GM18907 (cell line): ENCODE measurements around the gene NMRK2.
"Not testable (repeated sequence)": the region's sequence is repeated elsewhere in the genome, so short reads cannot be mapped to it uniquely, and the experiment has no call there.

ENCODE experiments used
- ATAC-seq: cut with Tn5 transposase; IDR thresholded peaks from one replicate; pipeline ENCODE4 v1.9.1; 2021; ENCODE audit warnings: mild to moderate bottlenecking, moderate library complexity; ENCODE audit not compliant: unreplicated experiment

NMRK2 gene

DNA sequence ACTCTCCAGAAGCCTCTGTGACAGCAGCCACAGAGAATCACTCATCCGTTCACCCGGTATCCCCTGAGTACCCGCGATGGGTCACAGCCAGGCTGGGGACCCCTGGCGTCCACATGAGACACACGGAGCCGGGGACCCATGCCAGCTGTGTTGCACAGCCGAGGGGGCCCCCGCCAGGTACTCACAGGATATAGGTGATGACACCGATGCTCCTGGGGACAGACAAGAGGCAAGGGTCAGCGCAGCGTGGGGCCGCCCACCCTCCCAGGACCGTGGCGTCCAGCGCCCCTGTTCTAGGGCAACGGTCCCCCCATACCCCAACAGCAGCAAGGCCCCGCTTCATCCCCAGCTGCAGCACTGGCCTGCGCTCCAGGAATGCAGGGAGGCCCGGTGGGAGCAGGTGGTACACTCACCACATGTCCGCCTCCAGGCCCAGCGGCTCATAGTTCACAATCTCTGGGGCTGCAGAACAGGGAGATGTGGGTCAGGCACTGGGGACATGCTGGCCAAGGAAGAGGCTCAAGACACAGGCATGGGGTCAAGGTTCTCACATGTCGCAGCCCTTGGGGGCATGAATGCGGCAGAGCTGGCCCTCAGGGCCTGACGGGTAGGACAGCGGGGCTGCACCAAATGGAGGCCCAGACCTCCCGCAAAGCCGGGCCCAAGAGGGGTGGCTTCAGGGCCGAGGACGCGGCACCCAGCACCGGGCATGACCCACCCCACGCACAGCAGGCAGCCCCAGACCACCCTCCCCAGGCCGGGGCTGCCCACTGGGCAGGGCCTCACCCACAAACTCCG is 30.8 kb downstream of the NMRK2 start:
- no peak for ATAC-seq

DNA sequence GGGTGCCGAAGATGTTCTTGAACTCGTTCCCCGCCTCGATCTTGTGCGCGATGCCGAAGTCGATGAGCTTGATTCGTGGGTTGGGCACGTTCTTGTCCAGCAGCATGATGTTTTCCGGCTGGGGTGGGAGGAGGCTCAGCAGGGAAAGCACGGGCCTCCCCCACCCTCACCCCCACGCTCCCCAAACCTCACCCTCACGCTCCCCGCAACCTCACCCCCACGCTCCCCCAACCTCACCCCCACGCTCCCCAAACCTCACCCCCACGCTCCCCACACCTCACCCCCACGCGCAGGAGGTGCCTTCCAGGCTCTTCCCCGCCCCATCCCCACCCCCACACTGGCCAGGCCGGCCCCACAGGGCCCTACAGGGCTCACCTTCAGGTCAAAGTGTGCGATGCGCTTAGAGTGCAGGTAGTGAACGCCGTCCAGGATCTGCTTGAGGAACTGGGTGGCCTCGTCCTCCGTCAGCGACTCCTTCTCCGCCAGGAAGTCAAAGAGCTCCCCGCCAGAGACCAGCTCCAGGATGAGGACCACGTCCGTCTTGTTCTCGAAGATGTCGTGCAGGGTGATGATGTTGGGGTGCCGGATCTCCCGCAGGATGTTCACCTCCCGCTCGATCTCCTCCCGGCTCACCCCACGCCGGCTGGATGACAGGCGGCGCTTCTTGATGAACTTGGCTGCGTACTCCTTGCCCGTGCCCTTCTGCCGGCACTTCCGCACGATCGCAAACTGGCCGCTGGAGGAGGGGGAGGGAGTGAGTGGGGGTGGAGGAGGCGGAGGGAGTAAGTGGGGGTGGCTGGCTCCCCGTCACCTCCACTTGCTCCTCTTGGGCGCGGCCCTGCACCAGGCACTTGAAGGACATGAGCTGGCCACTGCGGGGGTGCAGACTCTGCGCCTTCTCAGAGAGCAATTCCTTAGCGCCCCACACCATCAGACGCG is 31.7 kb downstream of the NMRK2 start:
- no peak for ATAC-seq

DNA sequence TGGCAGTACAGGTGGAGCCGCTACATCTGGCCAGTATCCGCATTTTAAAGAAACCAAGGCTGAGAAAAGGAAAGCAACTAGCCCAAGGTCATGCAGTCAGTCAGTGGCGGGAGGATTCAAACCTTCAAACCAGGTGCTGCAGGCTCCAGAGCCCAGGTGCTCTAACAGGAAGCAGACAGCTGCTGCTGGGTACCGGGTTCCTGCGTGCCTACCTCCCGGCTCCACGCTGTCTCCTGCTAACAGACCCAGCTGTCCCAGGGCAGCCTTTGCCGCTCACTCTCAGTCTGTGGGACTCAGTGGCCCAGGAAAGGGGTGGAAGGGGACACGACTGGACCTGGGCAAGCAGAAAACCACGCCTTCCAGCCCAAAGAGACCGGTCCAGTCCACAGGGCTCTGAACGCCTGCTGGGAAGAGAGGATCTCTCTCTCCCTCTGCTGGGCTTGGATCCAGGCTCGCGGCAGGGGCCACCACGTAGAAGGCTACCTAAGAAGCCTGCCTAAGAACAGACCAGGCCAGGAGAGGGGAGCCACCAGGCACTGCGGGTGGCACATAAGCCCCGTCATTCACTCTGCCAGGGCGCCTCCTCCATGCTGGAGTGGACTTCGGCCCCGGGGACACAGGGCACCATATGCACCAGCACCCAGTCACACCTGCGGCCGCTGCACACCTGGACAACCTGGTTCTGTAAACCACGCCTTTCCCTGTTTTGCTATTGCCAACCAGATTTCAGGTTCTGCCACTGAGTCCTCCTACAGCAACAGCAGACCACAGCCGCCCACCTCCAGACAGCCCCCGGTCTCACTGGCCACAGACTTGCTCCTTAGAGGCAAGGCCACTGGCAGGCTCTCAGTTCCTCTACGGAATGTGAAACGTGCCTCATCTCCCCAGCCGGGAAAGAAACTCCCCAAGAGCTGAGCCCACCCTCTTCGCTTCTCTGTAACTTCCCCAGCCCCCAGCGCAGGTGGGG is 33.5 kb downstream of the NMRK2 start:
- no peak for ATAC-seq

DNA sequence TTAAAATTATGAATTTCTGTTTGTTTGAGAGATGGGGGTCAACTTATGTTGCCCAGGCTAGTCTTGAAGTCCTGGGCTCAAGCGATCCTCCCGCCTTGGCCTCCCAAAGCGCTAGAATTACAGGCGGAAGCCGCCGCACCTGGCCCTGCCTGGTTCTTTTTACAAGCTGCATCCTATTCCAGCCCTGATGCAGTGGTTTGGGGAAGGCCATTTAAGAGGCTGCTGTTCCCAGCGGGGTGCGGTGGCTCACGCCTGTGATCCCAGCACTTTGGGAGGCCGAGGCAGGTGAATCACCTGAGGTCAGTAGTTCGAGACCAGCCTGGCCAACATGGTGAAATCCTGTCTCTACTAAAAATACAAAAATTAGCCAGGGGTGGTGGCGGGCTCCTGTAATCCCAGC is 35.1 kb downstream of the NMRK2 start:
- ATAC-seq, result not testable (repeated sequence)

DNA sequence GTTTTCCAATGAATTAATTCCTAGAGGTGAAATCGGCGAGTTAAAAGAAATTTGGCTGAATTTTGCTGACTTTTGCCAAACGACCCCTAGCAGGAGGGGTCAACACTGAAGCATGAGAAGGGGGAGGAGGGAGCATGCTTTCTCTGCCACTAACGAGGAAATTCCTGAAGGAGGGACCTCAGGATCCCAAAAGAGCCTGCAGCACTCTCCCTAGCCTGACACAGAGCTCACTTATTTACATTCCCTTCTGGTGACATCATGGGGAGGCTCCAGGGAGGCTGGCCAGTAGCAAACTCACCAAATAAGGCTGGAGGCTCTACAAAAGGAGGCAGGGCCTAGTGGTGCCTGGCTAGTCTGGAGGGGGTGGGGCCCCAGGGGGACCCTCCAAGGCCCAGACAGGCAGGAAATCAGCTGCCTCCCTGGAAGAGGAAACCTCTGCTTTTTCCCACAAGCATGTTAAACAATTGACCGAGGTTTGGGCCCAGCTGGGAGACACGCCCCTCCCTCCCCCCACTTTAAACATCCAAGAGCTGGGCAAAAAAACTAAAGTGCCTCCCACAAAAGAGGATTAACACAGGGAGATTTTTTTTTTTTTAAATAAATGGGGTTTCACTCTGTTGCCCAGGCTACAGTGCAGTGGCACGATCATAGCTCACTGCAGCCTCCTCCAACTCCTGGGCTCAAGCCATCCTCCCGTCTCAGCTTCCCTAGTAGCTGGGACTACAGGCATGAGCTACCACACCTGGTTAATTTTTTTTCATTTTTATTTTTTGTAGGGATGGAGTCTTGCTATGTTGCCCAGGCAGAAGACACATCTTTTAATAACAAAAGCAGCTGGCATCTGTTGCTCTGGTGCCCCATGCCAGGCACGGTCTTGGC is 35.9 kb downstream of the NMRK2 start:
- ATAC-seq, result no peak

DNA sequence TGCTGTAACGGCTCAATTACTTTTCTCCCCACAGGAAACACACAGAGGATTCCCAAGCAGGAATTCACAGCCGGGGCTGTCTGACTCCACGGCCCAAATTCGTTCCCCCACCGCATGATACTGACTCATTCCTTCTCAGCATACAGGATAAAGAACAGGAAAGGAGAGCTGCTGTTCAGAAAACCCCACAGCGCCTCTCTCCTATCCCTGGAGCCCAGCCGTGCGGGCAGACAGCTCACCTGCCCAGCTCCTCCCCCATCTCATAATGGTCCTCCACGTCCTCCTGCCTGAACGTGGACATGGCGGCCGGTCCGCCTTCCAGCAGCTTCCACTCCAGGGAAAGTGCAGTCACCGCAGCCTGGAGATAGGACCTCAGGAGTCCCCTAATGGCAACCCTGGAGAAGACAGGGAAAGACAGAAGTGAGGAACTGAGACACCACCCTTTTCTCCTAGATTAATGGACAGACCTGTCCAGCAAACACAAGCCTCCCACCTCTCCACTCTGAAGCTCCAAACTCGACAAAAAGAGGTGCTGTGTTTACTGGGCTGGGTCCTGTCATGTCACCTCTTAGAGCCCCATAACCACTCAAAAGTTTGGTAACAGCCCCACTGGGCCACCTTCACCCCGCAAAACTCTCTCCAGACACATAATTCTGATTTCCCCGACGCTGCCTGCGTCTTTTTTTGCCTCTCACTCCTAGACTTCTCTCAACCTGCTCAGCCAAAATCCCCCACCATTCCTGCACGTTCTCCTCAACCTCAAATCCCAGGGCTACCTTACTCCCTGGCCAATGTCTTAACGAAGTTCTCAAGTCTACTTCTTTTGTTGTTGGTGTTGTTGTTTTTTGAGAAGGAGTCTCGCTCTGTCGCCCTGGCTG is 36.8 kb downstream of the NMRK2 start:
- no peak for ATAC-seq

DNA sequence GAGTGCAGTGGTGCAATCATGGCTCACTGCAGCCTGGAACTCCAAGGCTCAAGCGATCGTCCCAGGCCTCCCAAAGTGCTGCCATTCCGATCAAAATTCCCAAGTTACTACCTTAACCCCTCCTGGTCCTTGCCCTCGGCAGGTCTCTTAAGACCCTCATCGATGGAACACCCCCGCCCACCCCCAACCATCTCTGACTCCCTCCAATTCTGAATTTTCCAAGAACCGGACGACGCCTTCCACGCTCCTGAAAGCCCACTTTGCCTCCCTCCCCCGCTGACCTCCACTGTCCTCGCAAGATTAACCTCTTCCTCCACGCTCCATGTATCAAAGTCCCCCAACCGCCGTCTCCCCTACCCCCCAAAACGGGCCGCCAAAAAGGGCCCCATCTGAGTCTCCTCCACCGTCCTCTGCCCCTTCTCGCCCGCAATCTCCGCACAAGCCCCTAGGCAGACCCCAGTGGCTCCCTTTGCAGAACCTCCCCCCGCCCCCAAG is 37.5 kb downstream of the NMRK2 start:
- ATAC-seq, result no peak

DNA sequence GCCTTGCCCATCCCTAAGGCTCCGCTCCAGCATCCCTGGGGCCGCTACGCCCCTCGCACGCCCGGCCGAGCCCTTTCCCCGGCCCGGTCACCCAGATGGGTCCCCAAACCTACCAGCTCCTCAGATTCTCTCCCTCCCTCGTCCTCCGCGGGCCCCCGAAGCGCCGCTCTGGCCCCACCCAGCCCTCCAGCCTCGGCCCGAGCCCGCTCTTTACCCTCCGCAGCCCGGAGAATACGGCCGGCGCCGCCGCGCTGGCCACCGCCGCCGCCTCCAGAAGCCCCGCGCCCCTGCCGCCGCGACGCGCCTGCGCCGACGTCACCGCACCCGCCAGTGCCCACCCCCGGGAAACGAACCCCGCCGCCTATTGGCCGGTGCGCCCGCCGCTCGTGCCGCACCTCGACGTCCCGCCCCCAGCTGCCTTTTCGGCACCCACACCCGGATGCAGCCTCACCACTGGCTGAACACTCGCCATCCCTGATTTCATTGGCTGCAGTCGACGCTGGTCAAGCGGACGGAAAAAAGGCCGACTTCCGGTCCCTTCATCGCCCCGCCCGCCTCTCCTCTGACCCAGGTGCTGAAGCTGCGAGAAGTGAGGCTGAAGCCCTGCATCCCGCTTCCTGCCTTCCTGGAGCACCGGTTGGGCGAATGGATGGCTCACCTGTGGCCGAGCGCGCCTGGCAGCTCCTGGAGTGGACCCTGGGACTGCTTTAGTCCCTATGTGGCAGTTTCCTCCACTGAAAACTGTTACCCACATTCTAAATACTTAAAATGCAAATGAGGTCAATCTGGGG is 38.1 kb downstream of the NMRK2 start, which contains the start of gene DAPK3:
Gene DAPK3, minus strand, starts transcription at position 292 of the 791 bp plus-strand sequence. CDS start 1,364 bp downstream, outside the sequence.
- ATAC-seq, result peak; percentile 92

DNA sequence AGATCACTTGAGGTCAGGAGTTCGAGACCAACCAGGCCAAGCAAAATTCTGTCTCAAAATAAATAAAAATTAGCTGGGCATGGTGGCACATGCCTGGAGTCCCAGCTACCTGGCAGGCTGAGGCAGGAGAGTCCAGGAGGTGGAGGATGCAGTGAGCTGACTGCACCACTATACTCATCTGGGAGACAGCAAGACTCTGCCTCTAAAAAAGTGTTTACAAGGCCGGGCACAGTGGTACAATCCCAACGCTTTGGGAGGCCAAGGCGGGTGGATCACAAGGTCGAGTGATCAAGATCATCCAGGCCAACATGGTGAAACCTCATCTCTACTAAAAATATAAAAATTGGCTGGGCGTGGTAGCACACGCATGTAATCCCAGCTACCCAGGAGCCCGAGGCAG is 42.3 kb downstream of the NMRK2 start:
- no peak for ATAC-seq

DNA sequence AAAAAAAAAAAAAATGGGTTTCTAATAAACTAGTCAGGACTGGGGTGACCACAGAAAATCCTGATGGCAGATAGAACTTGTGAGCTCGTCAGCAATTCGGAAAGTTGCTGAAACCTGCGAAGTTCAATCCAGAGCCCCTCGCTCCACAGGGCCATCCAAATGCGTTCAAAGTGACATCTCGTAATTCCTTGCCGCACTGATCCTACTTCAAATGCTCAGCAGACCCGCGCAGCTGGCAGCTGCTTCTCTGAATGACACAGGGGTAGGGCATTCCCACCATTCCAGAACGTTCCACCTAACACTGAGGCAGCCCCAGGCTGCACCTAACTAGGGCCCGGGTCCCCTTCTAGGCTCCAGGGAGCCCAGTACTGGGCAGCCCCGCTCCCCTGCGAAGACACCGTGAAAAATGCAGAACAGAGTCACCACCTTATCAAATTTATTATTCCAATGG is 42.8 kb downstream of the NMRK2 start:
- no peak for ATAC-seq

DNA sequence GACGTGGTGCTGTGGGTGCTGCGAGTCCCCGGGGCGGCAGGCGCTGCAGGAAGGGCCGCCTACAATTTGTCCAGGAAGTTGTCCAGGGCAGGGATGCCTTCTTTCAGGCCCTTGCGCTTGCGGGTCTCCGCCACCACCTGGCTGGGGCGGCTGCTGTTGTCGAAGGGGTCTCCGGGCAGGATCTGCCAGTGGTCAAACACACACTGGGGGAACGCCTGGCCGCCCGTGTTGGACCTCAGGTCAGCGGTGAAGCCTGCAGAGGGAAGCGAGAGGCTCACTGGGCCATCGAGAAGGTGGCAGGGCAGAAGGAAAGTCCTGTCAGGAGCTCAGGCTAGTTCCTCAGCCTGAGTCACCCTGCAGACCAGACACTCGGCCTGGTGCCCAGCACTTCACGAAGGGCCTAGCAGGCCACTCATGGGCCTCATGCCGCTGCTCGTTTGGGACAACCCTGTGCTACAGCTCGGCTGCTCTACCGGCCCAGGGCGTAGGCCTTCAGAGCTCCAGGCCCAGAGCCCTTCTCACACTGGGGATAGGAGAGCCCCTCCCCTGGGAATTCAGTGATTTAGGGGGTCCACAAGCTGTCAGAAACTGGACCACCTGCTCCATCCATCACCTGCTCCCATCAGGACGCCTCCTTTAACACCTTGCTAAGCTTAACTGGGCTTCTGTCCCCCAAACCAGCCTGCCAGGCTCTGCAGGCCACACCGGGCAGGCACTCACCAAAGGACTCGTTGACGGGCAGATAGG is 43.8 kb downstream of the NMRK2 start:
- no peak for ATAC-seq

DNA sequence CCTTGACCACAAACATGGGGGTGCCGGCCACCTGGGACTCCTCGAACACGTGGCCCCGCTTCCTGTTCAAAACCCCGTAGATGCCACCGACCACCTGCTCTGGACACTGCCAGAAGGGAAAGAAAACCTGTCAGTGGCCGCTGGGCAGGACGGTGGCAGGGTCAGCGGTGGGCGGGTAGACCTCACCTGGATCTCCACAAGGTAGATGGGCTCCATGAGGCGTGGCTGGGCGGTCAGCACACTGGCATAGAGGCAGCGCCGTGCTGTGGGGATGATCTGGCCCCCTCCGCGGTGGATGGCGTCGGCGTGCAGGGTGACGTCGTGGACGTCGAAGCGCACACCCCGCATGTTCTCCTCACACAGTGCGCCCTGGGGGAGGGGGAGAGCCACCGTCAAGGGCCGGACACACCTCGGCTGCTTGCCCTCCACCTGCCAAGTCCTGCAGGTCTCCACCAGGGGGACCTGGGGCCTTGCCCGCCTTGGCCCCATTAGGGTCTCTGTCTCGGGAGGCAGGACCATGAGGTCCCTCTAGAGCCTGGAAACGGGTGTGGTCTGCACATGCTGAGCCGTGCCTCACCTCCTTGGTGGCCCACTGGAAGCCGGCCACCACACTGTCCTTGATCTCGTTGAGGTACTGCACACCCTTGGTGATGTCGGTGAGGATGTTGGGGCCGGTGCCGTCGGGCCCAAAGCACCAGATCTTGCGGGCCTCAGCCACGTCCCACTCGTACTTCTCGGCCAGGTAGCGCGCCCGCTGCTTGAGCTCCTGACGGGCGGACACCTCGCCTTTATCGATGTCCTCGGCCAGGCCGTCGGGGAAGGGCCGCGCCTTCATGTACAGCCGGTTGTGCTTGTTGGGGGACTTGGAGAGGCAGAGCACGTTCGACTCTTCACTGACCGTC is 44.6 kb downstream of the NMRK2 start:
- ATAC-seq, result no peak

DNA sequence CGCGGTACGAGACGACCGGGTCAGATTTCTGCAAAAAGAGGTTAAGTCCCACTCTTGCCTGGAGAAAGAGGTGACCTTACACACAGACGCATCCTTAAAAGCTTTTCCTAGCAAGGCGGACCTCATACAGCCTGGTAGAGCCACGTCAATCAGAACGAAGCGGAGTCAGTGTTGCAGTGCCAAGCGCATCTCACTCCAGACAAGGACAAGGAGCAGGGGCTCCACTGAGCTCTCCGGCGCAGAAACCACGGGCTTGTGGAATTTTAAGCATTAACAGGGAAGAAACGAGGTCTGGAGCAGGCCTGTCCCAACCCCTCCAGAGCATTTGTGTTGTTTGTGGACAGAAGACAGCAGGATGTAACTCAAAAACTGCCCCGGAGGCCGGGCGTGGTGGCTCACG is 45.3 kb downstream of the NMRK2 start:
- no peak for ATAC-seq

DNA sequence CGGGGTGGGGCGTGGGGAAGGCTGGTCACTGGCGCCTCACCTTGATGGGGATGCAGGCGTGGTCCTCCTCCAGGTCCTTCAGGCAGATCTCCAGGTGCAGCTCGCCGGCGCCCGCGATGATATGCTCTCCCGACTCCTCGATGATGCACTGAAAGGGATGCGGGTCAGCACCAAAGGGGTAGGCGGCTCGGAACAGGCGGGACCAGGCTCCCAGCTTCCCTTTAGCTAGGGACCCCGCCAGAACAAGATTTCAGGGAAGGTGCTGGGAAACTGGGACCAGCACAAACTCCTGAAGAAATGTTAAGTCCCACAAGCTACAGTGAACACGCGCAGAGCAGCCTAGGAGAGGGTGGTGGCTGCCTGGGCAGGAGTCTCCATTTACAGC is 46.4 kb downstream of the NMRK2 start:
- ATAC-seq, result no peak

DNA sequence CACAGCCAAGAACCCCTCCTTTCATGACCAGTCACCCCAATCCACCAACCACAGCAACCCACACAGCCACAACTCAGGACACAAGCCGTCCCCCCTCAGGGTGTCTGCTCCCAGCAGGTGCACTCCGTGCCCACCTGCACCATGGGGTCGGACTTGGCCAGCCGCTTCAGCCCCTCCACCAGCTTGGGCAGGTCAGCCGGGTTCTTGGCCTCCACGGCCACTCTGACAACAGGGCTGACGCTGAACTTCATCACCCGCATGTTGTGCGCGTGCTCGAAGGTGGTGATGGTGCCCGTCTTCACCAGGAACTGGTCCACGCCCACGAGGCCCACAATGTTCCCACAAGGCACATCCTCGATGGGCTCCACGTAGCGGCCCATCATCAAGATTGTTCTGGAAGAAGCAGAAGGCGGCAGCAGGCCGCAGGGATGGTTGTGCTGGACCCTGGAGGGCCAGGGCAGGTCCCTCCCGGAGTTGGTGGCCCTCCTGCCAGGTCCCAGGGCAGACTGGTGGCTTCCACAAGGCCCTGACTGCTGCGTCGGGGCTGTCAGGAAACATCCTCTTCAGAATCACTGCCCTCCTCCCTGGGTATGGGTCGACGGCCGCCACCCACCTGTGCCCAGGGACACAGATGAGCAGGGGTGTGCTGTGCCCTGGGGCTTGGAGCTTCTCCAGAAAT is 46.9 kb downstream of the NMRK2 start:
- ATAC-seq, result no peak
